GM23248 (cell line): Measurements from ENCODE around the gene OPHN1. TPM values are rescaled to one million over a fixed set of nuclear protein-coding genes. Genes with fewer than 3 reads are reported as not detected.

Experiments used
- DNase-seq: peaks from one replicate; pipeline ENCODE4 v3.0.0-alpha.2; 2015
- H2AFZ ChIP-seq: fragments of 200-600 bp; sonication (generic); 2 replicates; pipeline ENCODE4 v1.6.1; 2016; ENCODE audit warnings: antibody characterized with exemption
- H3F3A ChIP-seq: fragments of 200-600 bp; sonication (generic); 2 replicates; pipeline ENCODE4 v1.6.1; 2016; ENCODE audit warnings: mild to moderate bottlenecking, antibody characterized with exemption, mixed run types; ENCODE audit not compliant: insufficient read depth
- H3K27ac ChIP-seq: fragments of 200-600 bp; sonication (generic); 2 replicates; pipeline ENCODE4 v1.5.1; 2016; ENCODE audit warnings: mild to moderate bottlenecking
- H3K27me3 ChIP-seq: fragments of 200-600 bp; sonication (generic); replicated peaks from 2 replicates; pipeline ENCODE4 v1.6.1; 2016; ENCODE audit warnings: mild to moderate bottlenecking; ENCODE audit not compliant: insufficient read depth
- H3K36me3 ChIP-seq: fragments of 200-600 bp; sonication (generic); 2 replicates; pipeline ENCODE4 v1.6.1; 2016; ENCODE audit warnings: low read depth, mild to moderate bottlenecking
- H3K4me1 ChIP-seq: fragments of 200-600 bp; sonication (generic); 2 replicates; pipeline ENCODE4 v1.6.1; 2016; ENCODE audit warnings: mild to moderate bottlenecking; ENCODE audit not compliant: insufficient read depth
- H3K4me2 ChIP-seq: fragments of 200-600 bp; sonication (generic); one replicate; pipeline ENCODE4 v1.6.1; 2016; ENCODE audit warnings: mild to moderate bottlenecking; ENCODE audit not compliant: unreplicated experiment
- H3K4me3 ChIP-seq: fragments of 200-600 bp; sonication (generic); 2 replicates; pipeline ENCODE4 v1.5.1; 2016; ENCODE audit warnings: mild to moderate bottlenecking
- H3K79me2 ChIP-seq: fragments of 200-600 bp; sonication (generic); 2 replicates; pipeline ENCODE4 v1.6.1; 2016; ENCODE audit warnings: mild to moderate bottlenecking; ENCODE audit not compliant: insufficient read depth
- H3K9ac ChIP-seq: fragments of 200-600 bp; sonication (generic); 2 replicates; pipeline ENCODE4 v1.6.1; 2016; ENCODE audit warnings: mild to moderate bottlenecking
- H3K9me2 ChIP-seq: fragments of 200-600 bp; sonication (generic); 2 replicates; pipeline ENCODE4 v1.6.1; 2016; ENCODE audit warnings: mixed run types, mild to moderate bottlenecking, moderate library complexity; ENCODE audit not compliant: insufficient read depth
- H3K9me3 ChIP-seq: fragments of 200-600 bp; sonication (generic); one replicate; pipeline ENCODE4 v1.6.1; 2017; ENCODE audit warnings: low read depth
- H4K20me1 ChIP-seq: fragments of 200-600 bp; sonication (generic); 2 replicates; pipeline ENCODE4 v1.6.0; 2016; ENCODE audit not compliant: insufficient read depth
- EZH2 ChIP-seq: fragments of 200-600 bp; sonication (generic); IDR thresholded peaks from 2 replicates; pipeline ENCODE4 v1.6.1; 2018; ENCODE audit warnings: antibody characterized with exemption, mild to moderate bottlenecking; ENCODE audit not compliant: insufficient read depth, poor library complexity, severe bottlenecking
- EZH2phosphoT487 ChIP-seq: fragments of 200-600 bp; sonication (generic); IDR thresholded peaks from 2 replicates; pipeline ENCODE4 v1.6.1; 2018; ENCODE audit warnings: antibody characterized with exemption, moderate library complexity, mild to moderate bottlenecking, low read depth; ENCODE audit not compliant: insufficient read depth
- WGBS, 2 experiments: methylation state at CpG; one replicate each; pipeline ENCODE4 v1.1.6; 2015 to 2017; ENCODE audit warnings: low lambda C conversion rate in 2 of 2, low coverage in 1 of 2; ENCODE audit errors: missing lambda C conversion rate in 2 of 2; 5-methylcytosine and 5-hydroxymethylcytosine counted together
- in situ Hi-C: fragments of 300-500 bp; cut with MboI; formaldehyde crosslinking; loops from 2 replicates; pipeline ENCODE4 v1.15.0; 2020
- polyA plus RNA-seq: library from polyadenylated mRNA; unstranded; fragments of >200 nt; fragmentation: Nextera tagmentation; extraction: Ambion mirVana; gene quantifications from 2 replicates; pipeline ENCODE4 v1.2.1, GENCODE V29; 2016
- total RNA-seq: library from RNA; depleted of rRNA; stranded (reverse); fragments of >200 nt; shearing (Covaris generic); gene quantifications from 2 replicates; pipeline ENCODE4 v1.2.3, GENCODE V29; 2014

The OPHN1 gene
- total and polyA plus RNA-seq, 2 experiments from 2014 or later = 4.3 to 4.5 TPM

DNA sequence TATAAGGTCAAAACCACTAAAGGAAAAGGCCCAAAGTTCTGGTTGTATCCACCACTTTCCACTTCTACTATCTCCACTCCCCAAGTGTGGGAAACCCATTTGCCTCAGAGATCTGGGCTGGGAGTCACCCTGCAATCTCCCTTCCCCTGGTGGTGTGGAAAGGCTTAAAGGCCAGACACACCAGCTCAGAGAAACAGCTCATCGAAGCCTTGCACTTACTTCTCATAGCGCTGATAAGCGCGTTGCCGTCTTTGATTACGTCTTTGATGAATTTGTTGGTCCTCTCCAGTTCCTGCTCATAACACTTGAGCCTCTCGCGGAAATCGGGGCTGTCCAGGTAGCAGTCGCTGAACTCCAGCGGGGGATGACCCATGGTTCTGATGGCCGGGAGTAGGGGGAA, 647 bp downstream of the OPHN1 start:
- Histone ChIP-seq H3K9ac (peak overlapping the region; percentile 93), H3K4me1 (peaks cover 27% of the 10 kb centered on the region), H2AFZ (peak overlapping the region; percentile 93), H4K20me1 (no peaks in the 10 kb centered on the region), H3K4me3 (peak overlapping the region; percentile 97), H3K9me2 (no peaks in the 10 kb centered on the region), H3K9me3 (no peaks in the 10 kb centered on the region), H3K79me2 (peaks cover 15% of the 10 kb centered on the region; the same call in 1 of the 2 replicates), H3F3A (peaks cover 15% of the 10 kb centered on the region), H3K27me3 (no peaks in the 10 kb centered on the region), H3K36me3 (no peaks in the 10 kb centered on the region), H3K27ac (peak overlapping the region; percentile 94), H3K4me2 (peak overlapping the region; percentile 92)
- DNase-seq = peak; percentile 60
- in situ Hi-C loops = no loop called here
- TF ChIP-seq EZH2 (no peak), EZH2phosphoT487 (no peak)
- WGBS, 2 experiments = 2 to 4% methylated on average over 12 of the region's 12 CpGs

DNA sequence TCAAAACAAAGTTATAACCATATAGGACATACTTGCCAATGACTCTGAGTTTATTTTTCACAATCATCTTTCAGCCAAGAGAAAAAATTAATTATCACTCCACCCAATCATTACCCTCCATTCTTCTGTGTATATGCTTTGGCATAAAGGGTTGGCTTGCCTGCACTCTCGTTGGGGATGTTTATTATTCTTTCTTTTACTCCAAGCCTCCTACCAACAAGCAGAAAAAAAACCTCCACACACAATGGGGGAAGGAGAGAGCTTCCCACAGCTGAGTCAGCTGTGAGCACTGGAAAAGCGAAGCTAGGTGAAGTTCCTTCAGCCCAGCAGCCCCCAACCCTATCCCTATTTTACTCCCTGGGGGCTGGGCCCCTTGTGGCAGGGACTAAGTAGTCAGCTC, 1.5 kb downstream of the OPHN1 start:
- Histone ChIP-seq H3K4me3 (peak overlapping the region; percentile 97), H3K79me2 (peaks cover 15% of the 10 kb centered on the region; the same call in 1 of the 2 replicates), H3K36me3 (no peaks in the 10 kb centered on the region), H3F3A (peaks cover 15% of the 10 kb centered on the region), H2AFZ (no peak overlapping the region), H4K20me1 (no peaks in the 10 kb centered on the region), H3K27me3 (no peaks in the 10 kb centered on the region), H3K9ac (peak overlapping the region; percentile 93; the same call in 1 of the 2 replicates), H3K9me2 (no peaks in the 10 kb centered on the region), H3K4me1 (peaks cover 27% of the 10 kb centered on the region), H3K4me2 (peak overlapping the region; percentile 92), H3K9me3 (no peaks in the 10 kb centered on the region), H3K27ac (no peak overlapping the region)
- TF ChIP-seq EZH2 (no peak), EZH2phosphoT487 (no peak)
- in situ Hi-C loops = no loop called here
- DNase-seq = no peak
- 47 to 49% methylated on average over 2 of the region's 2 CpGs for WGBS, 2 experiments

DNA sequence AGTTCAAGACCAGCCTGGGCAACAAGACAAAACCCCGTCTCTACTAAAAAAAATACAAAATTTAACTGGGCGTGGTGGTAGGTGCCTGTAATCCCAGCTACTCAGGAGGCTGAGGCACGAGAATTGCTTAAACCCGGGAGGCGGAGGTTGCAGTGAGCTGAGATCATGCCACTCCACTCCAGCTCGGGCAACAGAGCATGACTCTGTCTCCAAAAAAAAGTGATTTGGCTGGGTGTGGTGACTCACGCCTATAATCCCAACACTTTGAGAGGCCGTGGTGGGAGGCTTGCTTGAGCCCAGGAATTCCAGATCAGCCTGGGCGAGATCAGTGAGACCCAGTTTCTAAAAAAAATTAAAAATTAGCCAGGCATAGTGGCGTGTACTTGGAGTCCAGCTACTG, 4.1 kb downstream of the OPHN1 start:
- DNase-seq = peak; percentile 80
- H3K4me2 ChIP-seq = peak overlapping the region; percentile 48

GRCh38 chrX:68428431-68428830, 4.9 kb downstream of the OPHN1 start:
- peak; percentile 72 for DNase-seq
- Histone ChIP-seq H3K4me2 (peak overlapping the region; percentile 48), H3K27me3 (no peaks in the 10 kb centered on the region), H3K9me3 (no peaks in the 10 kb centered on the region), H4K20me1 (no peaks in the 10 kb centered on the region), H3F3A (peaks cover 15% of the 10 kb centered on the region), H3K4me1 (peaks cover 24% of the 10 kb centered on the region), H3K9ac (peak overlapping the region; percentile 58; the same call in 1 of the 2 replicates), H3K36me3 (no peaks in the 10 kb centered on the region), H3K4me3 (peak overlapping the region; percentile 48; the same call in 1 of the 2 replicates), H3K27ac (peak overlapping the region; percentile 82), H3K79me2 (peaks cover 15% of the 10 kb centered on the region; the same call in 1 of the 2 replicates), H3K9me2 (no peaks in the 10 kb centered on the region), H2AFZ (no peak overlapping the region)
- TF ChIP-seq EZH2 (no peak), EZH2phosphoT487 (no peak)
- in situ Hi-C loops = no loop called here
- WGBS, 2 experiments = 9 to 12% methylated on average over 3 of the region's 3 CpGs

More for the DNA sequence above, 4.1 kb downstream of the OPHN1 start:
- H3K9me3 ChIP-seq = no peaks in the 10 kb centered on the region
- peaks cover 15% of the 10 kb centered on the region; the same call in 1 of the 2 replicates for H3K79me2 ChIP-seq
- peak overlapping the region; percentile 48 for H3K4me3 ChIP-seq
- H3K36me3 ChIP-seq = no peaks in the 10 kb centered on the region
- WGBS, 2 experiments = 6 to 12% methylated on average over 8 to 10 of the region's 10 CpGs
- H2AFZ ChIP-seq = no peak overlapping the region
- no peaks in the 10 kb centered on the region for H3K9me2 ChIP-seq
- no peaks in the 10 kb centered on the region for H3K27me3 ChIP-seq
- H3F3A ChIP-seq = peaks cover 15% of the 10 kb centered on the region
- TF ChIP-seq EZH2 (no peak), EZH2phosphoT487 (no peak)
- peaks cover 26% of the 10 kb centered on the region for H3K4me1 ChIP-seq
- H3K27ac ChIP-seq = peak overlapping the region; percentile 82
- no peaks in the 10 kb centered on the region for H4K20me1 ChIP-seq
- H3K9ac ChIP-seq = peak overlapping the region; percentile 58
- in situ Hi-C loops = no loop called here

DNA sequence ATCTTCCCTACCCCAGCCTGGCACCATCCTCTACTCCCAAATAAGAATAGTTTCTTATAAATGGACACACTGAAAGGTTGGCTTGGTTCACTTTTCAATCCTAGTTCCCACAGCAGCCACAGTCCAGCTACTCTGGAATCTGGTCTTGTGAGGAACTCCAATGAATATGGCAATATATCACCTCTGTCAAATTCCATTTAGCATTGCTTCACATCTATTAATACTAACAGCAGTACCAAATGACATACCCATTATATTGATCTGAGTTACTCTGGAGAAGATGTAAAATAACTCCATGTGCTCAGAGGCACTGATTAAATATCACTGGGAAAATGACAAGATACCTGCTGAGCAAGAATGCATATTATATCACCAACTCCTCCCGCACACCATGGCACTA, 8.6 kb downstream of the OPHN1 start:
- H3K27ac ChIP-seq = no peak overlapping the region
- no peak for DNase-seq
- no peaks in the 10 kb centered on the region for H3K9me2 ChIP-seq
- H2AFZ ChIP-seq = no peak overlapping the region
- no peak overlapping the region for H3K4me2 ChIP-seq
- H3F3A ChIP-seq = peaks cover 17% of the 10 kb centered on the region
- peaks cover 35% of the 10 kb centered on the region for H3K4me1 ChIP-seq
- no peak overlapping the region for H3K4me3 ChIP-seq
- H3K9ac ChIP-seq = no peak overlapping the region
- H3K9me3 ChIP-seq = no peaks in the 10 kb centered on the region
- peaks cover 9% of the 10 kb centered on the region for H3K79me2 ChIP-seq
- WGBS, 2 experiments = 100% methylated on average over 1 of the region's 1 CpG
- in situ Hi-C loops = no loop called here
- no peaks in the 10 kb centered on the region for H4K20me1 ChIP-seq
- H3K36me3 ChIP-seq = no peaks in the 10 kb centered on the region
- TF ChIP-seq EZH2phosphoT487 = no peak
- TF ChIP-seq EZH2 = no peak
- H3K27me3 ChIP-seq = no peaks in the 10 kb centered on the region
